A673 (cell line): ENCODE measurements around the gene SLC17A7.

Source experiments
- EZH2 ChIP-seq: fragments of 200-600 bp; sonication (generic); IDR thresholded peaks from 2 replicates; pipeline ENCODE4 v1.6.1; 2017; ENCODE audit warnings: borderline replicate concordance, low read depth, mild to moderate bottlenecking, mixed read lengths, antibody characterized with exemption, low read length; ENCODE audit not compliant: poor library complexity, severe bottlenecking
- TF ChIP-seq, protein P1 (sequence below): fragments of 300-800, 200-600 bp; sonication (generic); conservative IDR thresholded peaks from 2 replicates; pipeline ENCODE4 v1.5.1; 2017; ENCODE audit warnings: low read depth, mild to moderate bottlenecking, antibody characterized with exemption, low read length, moderate library complexity, mixed read lengths

DNA sequence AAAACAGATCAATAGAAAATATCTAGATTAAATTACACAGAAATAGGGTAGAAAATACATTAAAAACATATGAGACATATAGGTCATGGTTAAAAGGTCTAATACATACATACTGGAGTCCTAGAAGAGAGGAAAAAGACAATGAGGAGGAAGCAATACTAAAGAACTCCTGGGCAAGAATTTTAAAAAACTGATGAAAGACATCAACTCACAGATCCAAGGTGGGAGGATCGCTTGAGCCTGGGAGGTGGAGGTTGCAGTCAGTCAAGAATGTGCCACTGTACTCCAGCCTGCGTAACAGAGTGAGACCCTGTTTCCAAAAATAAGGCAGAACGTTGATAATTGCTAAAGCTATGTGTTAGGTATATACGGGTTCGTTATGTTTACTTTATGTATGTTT is 58.7 kb downstream of the SLC17A7 start:
- TF ChIP-seq, protein P1, sequence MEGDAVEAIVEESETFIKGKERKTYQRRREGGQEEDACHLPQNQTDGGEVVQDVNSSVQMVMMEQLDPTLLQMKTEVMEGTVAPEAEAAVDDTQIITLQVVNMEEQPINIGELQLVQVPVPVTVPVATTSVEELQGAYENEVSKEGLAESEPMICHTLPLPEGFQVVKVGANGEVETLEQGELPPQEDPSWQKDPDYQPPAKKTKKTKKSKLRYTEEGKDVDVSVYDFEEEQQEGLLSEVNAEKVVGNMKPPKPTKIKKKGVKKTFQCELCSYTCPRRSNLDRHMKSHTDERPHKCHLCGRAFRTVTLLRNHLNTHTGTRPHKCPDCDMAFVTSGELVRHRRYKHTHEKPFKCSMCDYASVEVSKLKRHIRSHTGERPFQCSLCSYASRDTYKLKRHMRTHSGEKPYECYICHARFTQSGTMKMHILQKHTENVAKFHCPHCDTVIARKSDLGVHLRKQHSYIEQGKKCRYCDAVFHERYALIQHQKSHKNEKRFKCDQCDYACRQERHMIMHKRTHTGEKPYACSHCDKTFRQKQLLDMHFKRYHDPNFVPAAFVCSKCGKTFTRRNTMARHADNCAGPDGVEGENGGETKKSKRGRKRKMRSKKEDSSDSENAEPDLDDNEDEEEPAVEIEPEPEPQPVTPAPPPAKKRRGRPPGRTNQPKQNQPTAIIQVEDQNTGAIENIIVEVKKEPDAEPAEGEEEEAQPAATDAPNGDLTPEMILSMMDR, result no peak
- TF ChIP-seq EZH2, result no peak
